Stimulated activated naive CD8-positive, alpha-beta T cell treated with anti-CD3 and anti-CD28 coated beads, Interleukin-15, Interleukin-2, amounts not matched to agents 100 ng/mL and 50 ng/mL, for 24 hours (primary cell): ENCODE data around the gene RTN4.
"Not testable (repeated sequence)": the region's sequence is repeated elsewhere in the genome, so short reads cannot be mapped to it uniquely, and the experiment has no call there.

Experiments used
- H3K27ac Mint-ChIP-seq: one replicate; pipeline ENCODE4 v1.8.0; 2021; ENCODE audit warnings: mild to moderate bottlenecking, mixed read lengths
- H3K27me3 Mint-ChIP-seq: one replicate; pipeline ENCODE4 v1.8.0; 2021; ENCODE audit warnings: mixed read lengths
- H3K36me3 Mint-ChIP-seq: one replicate; pipeline ENCODE4 v1.8.0; 2021; ENCODE audit warnings: low read depth, mixed read lengths
- H3K4me1 Mint-ChIP-seq: one replicate; pipeline ENCODE4 v1.8.0; 2021; ENCODE audit warnings: low read depth, mixed read lengths
- H3K4me3 Mint-ChIP-seq: one replicate; pipeline ENCODE4 v1.8.0; 2021; ENCODE audit warnings: mild to moderate bottlenecking, mixed read lengths
- H3K9me3 Mint-ChIP-seq: one replicate; pipeline ENCODE4 v1.8.0; 2021; ENCODE audit warnings: mixed read lengths

RTN4 gene

GRCh38 chr2:55011831-55012671 lies 38.2 kb downstream of the RTN4 start:
- peaks cover 64% of the 10 kb centered on the region for H3K4me1 Mint-ChIP-seq
- no peak overlapping the region for H3K4me3 Mint-ChIP-seq
- no peaks in the 10 kb centered on the region for H3K27me3 Mint-ChIP-seq
- H3K27ac Mint-ChIP-seq = no peak overlapping the region
- no peaks in the 10 kb centered on the region for H3K9me3 Mint-ChIP-seq
- peaks cover 3% of the 10 kb centered on the region for H3K36me3 Mint-ChIP-seq

- Mint-ChIP-seq H3K27me3 (no peaks in the 10 kb centered on the region), H3K4me1 (peaks cover 75% of the 10 kb centered on the region), H3K4me3 (no peak overlapping the region), H3K36me3 (peaks cover 3% of the 10 kb centered on the region), H3K27ac (no peak overlapping the region), H3K9me3 (no peaks in the 10 kb centered on the region)
These were observed 39.3 kb downstream of the RTN4 start for GRCh38 chr2:55010915-55011314.

- peak overlapping the region; percentile 87 for H3K27ac Mint-ChIP-seq
- no peaks in the 10 kb centered on the region for H3K9me3 Mint-ChIP-seq
- H3K4me3 Mint-ChIP-seq = peak overlapping the region; percentile 88
- peaks cover 3% of the 10 kb centered on the region for H3K36me3 Mint-ChIP-seq
- no peaks in the 10 kb centered on the region for H3K27me3 Mint-ChIP-seq
- H3K4me1 Mint-ChIP-seq = peaks cover 80% of the 10 kb centered on the region
These were observed 40.1 kb downstream of the RTN4 start for GRCh38 chr2:55010149-55010591.

GRCh38 chr2:55009277-55010060 lies 40.8 kb downstream of the RTN4 start:
- no peaks in the 10 kb centered on the region for H3K36me3 Mint-ChIP-seq
- peak overlapping the region; percentile 88 for H3K4me3 Mint-ChIP-seq
- H3K27me3 Mint-ChIP-seq = no peaks in the 10 kb centered on the region
- H3K27ac Mint-ChIP-seq = peak overlapping the region; percentile 46
- peaks cover 77% of the 10 kb centered on the region for H3K4me1 Mint-ChIP-seq
- no peaks in the 10 kb centered on the region for H3K9me3 Mint-ChIP-seq

GRCh38 chr2:55006306-55006705 lies 43.9 kb downstream of the RTN4 start:
- Mint-ChIP-seq H3K4me1 (peaks cover 62% of the 10 kb centered on the region), H3K27me3 (no peaks in the 10 kb centered on the region), H3K4me3 (no peak overlapping the region), H3K9me3 (no peaks in the 10 kb centered on the region), H3K27ac (no peak overlapping the region), H3K36me3 (no peaks in the 10 kb centered on the region)

- Mint-ChIP-seq H3K4me3 (no peak overlapping the region), H3K9me3 (no peaks in the 10 kb centered on the region), H3K27me3 (no peaks in the 10 kb centered on the region), H3K4me1 (peaks cover 59% of the 10 kb centered on the region), H3K27ac (no peak overlapping the region), H3K36me3 (no peaks in the 10 kb centered on the region)
These were observed 46.3 kb downstream of the RTN4 start for GRCh38 chr2:55003706-55004639.

- no peak overlapping the region for H3K4me3 Mint-ChIP-seq
- H3K36me3 Mint-ChIP-seq = no peaks in the 10 kb centered on the region
- H3K27me3 Mint-ChIP-seq = no peaks in the 10 kb centered on the region
- no peak overlapping the region for H3K27ac Mint-ChIP-seq
- H3K4me1 Mint-ChIP-seq = peaks cover 69% of the 10 kb centered on the region
- no peaks in the 10 kb centered on the region for H3K9me3 Mint-ChIP-seq
These were observed 48.5 kb downstream of the RTN4 start for GRCh38 chr2:55001716-55002115.

- Mint-ChIP-seq H3K4me3 (no peak overlapping the region), H3K27ac (no peak overlapping the region), H3K9me3 (no peaks in the 10 kb centered on the region), H3K27me3 (no peaks in the 10 kb centered on the region), H3K4me1 (peaks cover 71% of the 10 kb centered on the region), H3K36me3 (peaks cover 4% of the 10 kb centered on the region)
These were observed 49.9 kb downstream of the RTN4 start for GRCh38 chr2:55000341-55000740.

GRCh38 chr2:54999182-54999581 lies 51.1 kb downstream of the RTN4 start:
- Mint-ChIP-seq H3K4me3 (no peak overlapping the region), H3K4me1 (peaks cover 73% of the 10 kb centered on the region), H3K9me3 (no peaks in the 10 kb centered on the region), H3K36me3 (peaks cover 4% of the 10 kb centered on the region), H3K27ac (no peak overlapping the region), H3K27me3 (no peaks in the 10 kb centered on the region)

GRCh38 chr2:54997826-54998225 lies 52.4 kb downstream of the RTN4 start:
- H3K36me3 Mint-ChIP-seq = peaks cover 4% of the 10 kb centered on the region
- H3K27ac Mint-ChIP-seq = no peak overlapping the region
- H3K4me3 Mint-ChIP-seq = no peak overlapping the region
- no peaks in the 10 kb centered on the region for H3K9me3 Mint-ChIP-seq
- peaks cover 75% of the 10 kb centered on the region for H3K4me1 Mint-ChIP-seq
- H3K27me3 Mint-ChIP-seq = no peaks in the 10 kb centered on the region

GRCh38 chr2:54995553-54995952 lies 54.7 kb downstream of the RTN4 start:
- Mint-ChIP-seq H3K4me1 (peaks cover 78% of the 10 kb centered on the region), H3K9me3 (no peaks in the 10 kb centered on the region), H3K27me3 (no peaks in the 10 kb centered on the region), H3K36me3 (peaks cover 4% of the 10 kb centered on the region), H3K27ac (no peak overlapping the region), H3K4me3 (no peak overlapping the region)

- not testable (repeated sequence) for H3K27ac Mint-ChIP-seq, H3K27me3 Mint-ChIP-seq, H3K9me3 Mint-ChIP-seq, H3K4me3 Mint-ChIP-seq
- Mint-ChIP-seq H3K36me3 (peaks cover 15% of the 10 kb centered on the region), H3K4me1 (peaks cover 34% of the 10 kb centered on the region)
These were observed 59.6 kb downstream of the RTN4 start for GRCh38 chr2:54990694-54991093.

GRCh38 chr2:54988612-54989011 lies 61.6 kb downstream of the RTN4 start:
- Mint-ChIP-seq H3K4me1 (peaks cover 28% of the 10 kb centered on the region), H3K9me3 (no peaks in the 10 kb centered on the region), H3K4me3 (no peak overlapping the region), H3K27me3 (no peaks in the 10 kb centered on the region), H3K36me3 (peaks cover 25% of the 10 kb centered on the region), H3K27ac (no peak overlapping the region)

- no peaks in the 10 kb centered on the region for H3K27me3 Mint-ChIP-seq
- H3K27ac Mint-ChIP-seq = no peak overlapping the region
- H3K36me3 Mint-ChIP-seq = peaks cover 31% of the 10 kb centered on the region
- peaks cover 13% of the 10 kb centered on the region for H3K4me1 Mint-ChIP-seq
- no peaks in the 10 kb centered on the region for H3K9me3 Mint-ChIP-seq
- no peak overlapping the region for H3K4me3 Mint-ChIP-seq
These were observed 64.0 kb downstream of the RTN4 start for GRCh38 chr2:54986264-54986663.
